GM18502 (cell line): ENCODE results near the gene FCGR1A.
"Not testable (repeated sequence)": the region's sequence is repeated elsewhere in the genome, so short reads cannot be mapped to it uniquely, and the experiment has no call there.

Source experiments
- ATAC-seq: cut with Tn5 transposase; IDR thresholded peaks from one replicate; pipeline ENCODE4 v1.9.1; 2021; ENCODE audit warnings: mild to moderate bottlenecking; ENCODE audit not compliant: unreplicated experiment, poor library complexity

FCGR1A gene

DNA sequence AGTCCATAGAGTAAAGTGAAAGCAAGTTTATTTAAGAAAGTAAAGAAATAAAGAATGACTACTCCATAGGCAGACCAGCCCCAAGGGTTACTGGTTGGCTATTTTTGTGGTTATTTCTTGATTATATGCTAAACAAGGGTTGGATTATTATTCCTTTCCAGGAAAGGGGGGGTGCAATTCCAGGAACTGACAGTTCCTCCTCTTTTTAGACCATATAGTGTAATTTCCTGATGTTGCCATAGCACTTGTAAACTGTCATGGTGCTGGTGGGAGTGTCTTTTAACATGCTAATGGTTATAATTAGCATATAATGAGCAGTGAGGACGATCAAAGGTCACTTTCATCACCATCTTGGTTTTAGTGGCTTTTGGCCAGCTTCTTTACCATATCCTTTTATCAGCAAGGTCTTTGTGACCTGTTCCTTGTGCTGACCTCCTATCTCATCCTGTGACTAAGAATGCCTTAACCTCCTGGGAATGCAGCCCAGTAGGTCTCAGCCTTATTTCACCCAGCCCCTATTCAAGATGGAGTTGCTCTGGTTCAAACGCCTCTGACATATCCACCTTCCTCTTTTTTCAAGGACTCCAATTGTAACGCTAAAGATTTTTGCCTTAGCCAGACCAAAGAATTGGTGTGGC lies 6.9 kb upstream of the FCGR1A start:
- not testable (repeated sequence) for ATAC-seq

DNA sequence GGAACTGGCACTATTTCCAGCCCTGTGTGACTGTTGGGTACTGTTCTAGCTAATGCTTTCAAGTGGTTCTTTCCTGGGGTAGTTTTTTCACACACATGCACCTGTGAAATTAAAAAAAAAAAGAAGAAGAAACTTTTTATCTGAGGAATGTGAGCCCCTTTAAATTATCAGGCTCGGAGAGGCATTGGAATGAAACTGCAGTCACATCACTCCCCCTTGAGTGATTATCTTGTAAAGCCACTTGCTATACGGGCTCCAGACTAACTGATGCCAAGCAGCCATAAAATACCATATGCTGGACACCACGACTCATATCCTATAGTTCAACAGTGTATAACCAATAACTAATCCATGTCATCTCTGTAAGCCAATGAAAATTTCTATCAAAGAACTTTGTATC lies 5.4 kb upstream of the FCGR1A start:
- ATAC-seq = not testable (repeated sequence)

DNA sequence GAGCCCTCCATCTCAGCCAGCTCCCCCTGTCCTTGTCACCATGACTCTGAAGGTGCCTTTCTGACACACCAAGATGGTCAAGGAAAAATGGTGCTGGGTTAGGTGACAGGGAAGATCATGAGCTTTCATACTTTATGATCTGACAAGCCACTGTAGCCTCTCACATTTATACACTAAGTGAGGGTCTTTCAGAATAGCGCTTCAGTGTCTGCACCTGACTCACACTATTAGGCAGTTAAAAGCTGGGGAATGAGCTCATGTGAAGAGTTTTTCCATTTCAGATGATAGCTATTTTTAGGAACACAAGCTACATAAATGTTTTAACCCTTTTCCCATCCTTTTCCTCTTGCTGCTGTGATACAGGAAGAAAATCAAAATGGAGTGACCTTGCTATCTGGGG lies 4.2 kb upstream of the FCGR1A start:
- not testable (repeated sequence) for ATAC-seq

DNA sequence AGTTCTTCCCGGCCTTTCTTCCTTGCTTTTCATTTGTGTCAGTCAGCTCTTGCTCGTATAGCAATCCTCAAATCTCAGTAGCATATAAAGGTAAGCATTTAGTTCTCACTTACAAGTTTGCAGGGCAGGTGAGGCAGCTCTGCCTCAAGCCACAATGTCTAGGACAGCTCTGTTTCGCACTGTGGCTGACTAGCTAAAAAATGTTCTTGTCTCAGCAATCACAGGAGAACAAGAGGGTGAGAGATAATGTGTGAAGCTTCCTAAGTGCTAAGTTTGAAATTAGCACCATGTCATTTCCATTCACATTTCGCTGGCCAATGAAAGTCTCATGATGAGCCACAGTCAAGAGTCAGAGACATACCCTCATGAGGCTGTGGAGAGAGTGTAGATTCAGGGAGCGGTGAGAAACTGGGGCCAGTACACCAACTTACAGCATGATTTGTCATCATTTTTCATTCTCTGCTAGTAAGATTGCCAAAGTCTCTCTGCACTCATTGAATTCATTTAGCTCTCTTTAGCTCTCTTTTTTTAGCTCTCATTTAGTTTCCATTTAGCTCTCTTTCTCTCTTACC lies 995 bp upstream of the FCGR1A start:
- ATAC-seq = not testable (repeated sequence)

DNA sequence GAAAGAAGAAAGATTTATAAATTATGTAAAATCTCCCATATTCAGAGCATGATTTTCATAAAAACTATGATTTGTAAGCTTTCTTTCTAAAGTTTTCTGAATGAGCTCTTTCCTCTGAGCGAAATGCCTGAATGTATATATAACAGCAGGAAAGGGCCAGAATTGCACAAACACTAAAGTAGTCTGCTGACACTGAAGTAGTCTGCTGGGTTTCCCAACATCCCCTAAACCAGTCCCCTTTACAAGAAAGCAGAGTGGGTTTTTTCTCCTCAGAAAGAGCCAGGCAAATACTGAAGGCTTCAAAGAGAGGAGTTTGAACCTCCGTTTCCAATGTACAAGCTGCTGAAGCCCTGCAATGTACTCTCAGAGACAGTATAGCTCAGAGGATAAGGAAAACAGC lies 795 bp downstream of the FCGR1A start:
- ATAC-seq = not testable (repeated sequence)

DNA sequence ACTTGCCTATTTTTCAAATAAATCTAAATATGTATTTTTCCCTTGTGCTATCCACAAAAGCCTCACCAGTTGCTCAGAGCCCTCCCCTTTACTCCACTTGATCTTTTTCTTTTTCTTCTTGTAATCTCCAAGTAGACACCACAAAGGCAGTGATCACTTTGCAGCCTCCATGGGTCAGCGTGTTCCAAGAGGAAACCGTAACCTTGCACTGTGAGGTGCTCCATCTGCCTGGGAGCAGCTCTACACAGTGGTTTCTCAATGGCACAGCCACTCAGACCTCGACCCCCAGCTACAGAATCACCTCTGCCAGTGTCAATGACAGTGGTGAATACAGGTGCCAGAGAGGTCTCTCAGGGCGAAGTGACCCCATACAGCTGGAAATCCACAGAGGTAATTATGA lies 1.4 kb downstream of the FCGR1A start:
- not testable (repeated sequence) for ATAC-seq

DNA sequence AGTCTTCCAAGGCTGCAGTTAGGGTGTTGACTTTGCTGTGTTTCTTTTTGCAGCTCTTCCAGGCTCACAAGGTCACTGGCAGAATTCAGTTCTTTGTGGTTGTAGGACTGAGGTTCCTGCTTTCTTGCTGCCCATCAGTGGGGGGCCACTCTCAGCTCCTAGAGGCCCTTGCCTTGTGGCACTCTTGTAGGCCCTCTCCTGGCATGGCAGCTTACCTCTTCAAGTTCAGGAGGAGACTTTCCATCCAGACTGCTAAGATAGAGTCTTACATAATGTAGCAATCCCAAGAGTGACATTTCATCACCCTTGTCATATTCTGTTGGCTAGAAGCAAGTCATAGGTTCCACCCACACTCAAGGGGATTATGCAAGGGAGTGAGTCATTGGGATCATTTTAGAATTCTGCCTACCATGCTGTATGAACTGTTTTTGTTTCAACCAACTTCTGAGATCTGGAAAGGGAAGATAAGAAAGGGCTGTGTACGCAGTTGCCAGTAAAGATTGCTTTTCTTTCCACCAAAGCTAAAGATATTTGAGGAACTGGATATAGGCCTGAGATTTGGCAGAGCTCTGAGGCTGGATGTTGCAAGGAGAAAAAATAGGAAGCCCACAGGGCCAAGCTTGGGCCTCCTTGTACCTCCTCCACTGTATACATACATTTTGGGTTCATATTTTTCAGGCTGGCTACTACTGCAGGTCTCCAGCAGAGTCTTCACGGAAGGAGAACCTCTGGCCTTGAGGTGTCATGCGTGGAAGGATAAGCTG lies 5.4 kb downstream of the FCGR1A start:
- not testable (repeated sequence) for ATAC-seq

DNA sequence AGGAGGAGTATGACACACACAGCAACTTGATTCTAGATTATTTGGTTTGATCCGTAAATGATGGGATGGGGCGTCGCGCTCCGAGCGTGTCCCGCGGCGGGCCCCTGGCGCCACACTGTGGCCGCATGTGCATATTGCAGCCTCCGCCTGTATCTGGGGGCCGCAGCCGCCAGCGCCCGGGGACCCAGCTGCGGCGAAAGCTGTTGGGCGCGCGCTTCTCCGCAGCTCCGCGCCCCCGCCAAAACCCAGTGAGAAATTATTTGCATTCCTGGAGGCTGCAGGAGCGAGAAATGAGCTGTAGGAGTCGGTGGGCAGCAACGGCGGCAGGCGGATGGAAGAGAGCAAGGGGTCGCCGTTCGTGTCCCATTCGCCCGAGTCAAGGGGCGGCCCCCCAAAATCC lies 10.0 kb downstream of the FCGR1A start:
- peak; percentile 71 for ATAC-seq

DNA sequence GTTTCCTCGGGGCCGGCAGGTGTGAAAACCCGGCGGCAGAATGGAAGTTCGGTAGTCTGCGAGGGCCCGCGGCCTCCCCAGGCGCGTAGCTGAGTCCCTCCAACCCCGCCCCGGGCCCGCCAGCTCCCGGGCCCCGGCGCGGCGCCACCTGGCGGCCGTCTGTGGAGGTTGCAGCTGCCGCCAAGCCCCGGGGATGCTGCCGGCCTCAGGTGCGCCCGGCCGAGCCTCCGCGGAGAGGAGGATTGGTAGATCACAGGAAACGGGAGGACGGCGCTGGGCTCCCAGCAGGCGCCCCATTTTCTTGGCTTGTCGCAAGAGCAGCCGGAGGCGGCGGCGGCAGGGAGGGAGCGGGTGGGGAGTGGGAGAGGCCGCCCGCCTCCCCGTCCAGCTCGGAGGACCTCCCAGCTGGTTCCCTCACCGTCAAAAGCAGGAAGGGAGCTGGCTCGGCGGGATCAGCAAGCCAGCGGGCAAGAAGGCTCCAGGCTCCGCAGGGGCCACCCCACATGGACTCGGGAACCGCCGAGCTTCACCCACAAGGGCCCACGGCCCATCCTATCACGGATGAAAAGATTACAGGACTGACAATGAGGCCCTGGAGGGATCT lies 10.5 kb downstream of the FCGR1A start:
- ATAC-seq = peak; percentile 86

DNA sequence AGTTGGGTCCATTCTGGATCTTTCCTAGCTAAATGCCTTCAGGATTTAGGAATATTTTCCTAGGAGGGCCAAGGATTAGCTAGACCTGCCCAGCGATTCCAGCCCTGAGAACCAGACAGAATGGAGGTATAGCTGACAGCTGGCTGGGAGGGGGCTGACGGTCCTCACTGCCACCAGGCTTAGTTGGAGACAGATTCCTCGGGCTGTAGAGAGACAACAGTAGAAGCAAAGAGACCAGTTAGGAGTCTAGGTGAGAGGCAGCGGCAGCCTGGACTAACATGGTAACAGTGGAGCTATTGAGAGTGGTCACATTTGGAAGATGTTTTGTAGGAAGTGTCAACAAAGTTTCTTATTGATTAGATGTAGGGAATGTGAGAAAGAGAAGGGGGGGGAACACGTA lies 11.4 kb downstream of the FCGR1A start:
- not testable (repeated sequence) for ATAC-seq

DNA sequence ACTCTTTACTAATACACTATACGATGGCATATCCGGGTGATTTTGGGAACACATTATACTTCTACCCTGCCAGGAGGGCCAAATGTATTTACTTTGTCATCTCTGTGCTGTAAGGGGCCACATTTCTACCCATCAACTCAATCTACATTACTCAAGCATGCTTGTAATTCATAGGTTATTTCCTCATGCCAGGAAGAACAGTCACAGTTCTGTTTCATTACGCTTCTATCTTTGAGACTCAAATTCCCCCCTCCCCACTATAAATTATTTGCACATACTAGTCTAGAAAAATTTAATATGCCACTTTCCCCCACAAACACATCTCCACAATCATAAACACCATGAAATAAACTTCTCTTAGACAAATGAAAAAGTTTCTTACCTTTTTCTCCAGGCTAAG lies 19.1 kb downstream of the FCGR1A start:
- ATAC-seq = not testable (repeated sequence)

DNA sequence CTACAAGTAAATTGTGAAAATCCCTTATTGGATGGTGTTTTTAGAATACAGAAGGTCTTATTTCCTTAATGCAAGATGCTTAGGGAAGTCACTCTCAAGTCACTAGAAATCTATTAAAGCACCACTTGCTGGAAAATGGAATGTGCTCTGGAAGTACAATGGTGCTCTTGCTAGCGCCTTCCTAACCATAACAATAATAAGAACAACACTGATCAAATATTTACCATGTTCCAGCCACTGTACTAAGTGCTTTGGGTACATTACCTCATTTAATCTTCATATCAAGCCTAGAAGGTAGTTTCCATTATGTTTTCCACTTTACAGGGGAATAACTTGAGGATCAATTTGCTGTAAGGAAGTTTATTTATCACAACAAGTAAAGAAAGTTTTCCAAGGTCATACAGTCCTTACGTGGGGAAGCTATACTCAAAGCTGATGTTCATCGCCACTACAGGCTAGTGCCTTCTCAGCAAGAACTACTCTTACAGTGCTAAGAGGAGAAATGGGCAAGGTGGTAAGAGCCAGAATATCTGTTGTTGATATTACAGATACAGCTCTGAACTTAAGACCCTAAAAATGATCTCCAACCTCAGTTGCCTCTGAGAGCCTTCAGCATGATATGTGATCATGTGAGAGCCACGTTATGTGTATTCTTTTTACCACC lies 22.1 kb downstream of the FCGR1A start:
- ATAC-seq = not testable (repeated sequence)

DNA sequence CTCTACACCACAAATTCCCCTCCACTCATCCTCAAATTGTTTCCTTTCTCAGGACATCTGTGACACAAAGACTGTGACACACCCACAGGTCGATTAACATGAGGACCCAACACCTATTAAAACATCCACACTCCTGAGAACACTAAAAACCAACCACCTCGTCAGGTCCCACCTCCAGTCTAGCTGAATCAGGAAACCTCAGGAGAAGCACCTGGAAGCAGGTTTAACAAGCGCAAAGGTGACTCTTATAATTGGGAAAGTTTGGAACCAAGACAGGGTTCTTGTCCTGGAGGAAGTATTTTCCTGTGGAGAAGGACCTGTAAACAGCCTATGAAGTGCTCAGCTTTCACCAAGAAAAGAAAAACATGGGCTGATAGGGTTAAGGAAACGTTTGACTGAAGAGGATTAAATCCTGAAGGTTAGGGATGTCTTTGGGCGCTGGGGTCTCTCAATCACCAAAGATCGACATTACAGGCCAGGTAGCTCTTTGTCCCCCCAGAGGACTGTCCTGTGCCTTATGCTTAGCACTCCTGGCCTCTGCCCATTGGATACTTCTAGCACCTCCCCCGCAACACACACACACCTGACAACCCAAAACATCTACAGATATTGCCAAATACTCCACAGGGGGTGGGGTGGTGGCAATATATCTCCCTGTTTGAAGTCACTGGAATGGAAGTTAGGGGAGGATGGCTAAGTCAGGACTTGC lies 28.4 kb downstream of the FCGR1A start:
- not testable (repeated sequence) for ATAC-seq

DNA sequence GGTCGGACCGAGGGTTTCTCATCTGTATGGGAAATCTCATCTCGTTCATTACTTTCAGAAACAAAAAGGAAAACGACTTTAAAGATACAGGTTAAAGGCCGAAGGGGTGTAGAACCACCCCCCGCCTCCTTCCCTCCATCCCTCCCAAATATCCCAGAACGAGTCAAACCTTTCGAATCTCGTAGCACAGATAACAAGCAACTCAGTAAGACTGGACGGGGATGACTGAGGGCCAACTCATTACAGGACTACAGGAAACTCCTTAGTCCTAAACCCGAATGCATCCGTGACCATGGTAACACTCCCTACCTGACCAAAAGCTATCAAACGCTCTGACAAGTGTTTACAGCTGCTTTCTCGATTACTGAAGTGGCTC lies 29.0 kb downstream of the FCGR1A start:
- peak; percentile 21 for ATAC-seq

DNA sequence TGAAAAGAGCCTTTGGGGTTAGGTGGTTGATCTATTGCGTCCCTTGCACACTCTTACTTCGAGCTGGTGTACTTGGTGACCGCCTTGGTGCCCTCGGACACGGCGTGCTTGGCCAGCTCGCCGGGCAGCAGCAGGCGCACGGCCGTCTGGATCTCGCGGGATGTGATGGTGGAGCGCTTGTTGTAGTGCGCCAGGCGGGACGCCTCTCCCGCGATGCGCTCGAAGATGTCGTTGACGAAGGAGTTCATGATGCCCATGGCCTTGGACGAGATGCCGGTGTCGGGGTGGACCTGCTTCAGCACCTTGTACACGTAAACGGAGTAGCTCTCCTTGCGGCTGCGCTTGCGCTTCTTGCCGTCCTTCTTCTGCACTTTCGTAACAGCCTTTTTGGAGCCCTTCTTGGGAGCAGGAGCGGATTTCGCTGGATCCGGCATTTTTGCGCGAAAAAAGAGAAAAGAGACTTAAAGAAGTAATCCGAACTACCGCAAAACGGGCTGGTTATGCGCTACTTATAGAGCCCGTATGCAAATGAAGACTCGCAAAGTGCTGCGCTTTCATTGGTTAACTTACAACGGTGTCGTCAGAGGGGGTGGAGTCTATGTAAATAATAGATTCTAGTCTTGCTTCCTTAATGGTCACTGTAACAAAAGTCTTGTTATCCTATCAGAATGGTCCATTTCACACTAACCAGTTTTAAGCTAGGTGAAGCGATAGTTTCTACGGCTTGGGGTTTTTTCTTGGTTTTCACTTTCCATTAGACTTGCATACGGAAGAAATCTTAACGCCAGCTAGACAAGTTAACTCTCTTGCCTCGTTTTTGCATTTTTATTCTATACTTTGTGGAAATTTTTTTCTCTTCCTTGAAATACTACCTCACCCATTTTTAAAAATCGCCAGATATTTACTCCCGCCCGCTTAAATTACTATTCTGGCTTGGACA lies 29.7 kb downstream of the FCGR1A start:
- ATAC-seq = peak; percentile 86

DNA sequence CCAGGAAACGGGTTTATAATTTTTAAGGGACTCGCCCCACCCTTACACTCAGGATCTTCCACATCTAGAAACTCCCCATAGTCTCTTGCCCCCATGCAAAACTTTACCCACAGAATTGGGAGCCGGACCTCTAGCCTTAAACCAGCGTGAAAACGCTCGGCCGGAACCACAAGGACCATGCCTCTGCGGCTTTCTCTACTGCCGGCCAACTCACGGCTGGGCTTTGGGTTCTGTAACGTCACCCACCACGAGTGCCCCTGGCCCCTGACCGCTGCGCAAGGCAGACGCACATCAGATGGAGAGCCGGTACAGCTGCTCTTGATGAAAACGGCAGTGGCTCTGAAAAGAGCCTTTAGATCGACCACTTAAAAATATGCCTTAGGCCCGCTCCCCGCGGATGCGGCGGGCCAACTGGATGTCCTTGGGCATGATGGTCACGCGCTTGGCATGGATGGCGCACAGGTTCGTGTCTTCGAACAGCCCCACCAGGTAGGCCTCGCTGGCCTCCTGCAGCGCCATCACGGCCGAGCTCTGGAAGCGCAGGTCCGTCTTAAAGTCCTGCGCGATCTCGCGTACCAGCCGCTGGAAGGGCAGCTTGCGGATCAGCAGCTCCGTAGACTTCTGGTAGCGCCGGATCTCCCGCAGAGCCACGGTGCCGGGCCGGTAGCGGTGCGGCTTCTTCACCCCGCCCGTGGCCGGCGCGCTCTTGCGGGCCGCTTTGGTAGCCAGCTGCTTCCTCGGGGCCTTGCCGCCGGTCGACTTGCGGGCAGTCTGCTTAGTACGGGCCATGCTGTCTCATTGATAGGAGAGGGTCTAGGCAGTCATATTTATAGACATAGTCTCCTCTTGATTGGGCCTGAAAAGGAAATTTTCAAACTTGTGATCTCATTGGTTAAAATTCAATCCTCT lies 30.7 kb downstream of the FCGR1A start:
- ATAC-seq = peak; percentile 40

DNA sequence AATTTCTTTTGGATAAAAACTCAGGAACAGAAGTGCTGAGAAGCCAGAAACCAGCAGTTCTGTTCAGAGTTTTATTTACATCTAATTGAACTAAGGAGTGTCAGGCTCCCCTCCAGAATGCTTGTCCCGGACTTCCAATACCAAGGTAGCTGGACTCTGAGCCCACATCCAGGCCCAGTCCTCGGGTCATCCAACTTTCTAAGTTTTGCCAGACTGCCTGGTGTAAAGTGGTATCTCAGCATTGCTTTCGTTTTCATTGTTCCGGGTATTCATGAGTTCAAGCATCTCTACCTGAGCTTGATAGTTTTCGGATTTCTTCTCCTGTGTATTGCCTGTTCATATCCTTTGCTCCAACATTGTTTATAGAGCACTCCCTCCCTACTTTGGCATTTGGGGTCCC lies 37.9 kb downstream of the FCGR1A start:
- not testable (repeated sequence) for ATAC-seq

DNA sequence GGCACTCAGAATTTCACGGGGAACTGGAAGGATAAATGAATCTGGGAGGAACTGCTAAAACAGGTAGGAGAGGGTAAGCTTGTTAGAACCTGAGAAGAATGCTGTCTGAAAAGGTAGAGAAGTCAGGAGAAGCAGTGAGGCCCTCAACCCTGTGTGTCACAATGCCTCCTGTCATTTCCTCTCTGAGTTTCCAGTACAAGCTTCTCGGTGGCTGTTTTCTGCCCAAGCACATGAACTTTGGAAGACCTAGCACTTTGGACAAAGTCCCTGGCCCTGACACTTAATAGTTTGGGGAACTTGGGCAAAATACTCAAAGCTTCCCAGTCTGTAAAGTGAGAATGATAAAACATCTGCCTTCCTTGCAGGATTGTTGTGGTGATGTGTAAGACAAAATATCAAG lies 44.1 kb downstream of the FCGR1A start:
- not testable (repeated sequence) for ATAC-seq
